Common myeloid progenitor, CD34-positive (primary cell): ENCODE results near the gene NPAS3.

Source experiments
- CTCF ChIA-PET: fragments of 350-600 bp; sonication (Branson Sonifier 250); formaldehyde crosslinking; loops from one replicate; lab custom pipeline; 2021; ENCODE audit warnings: antibody characterized with exemption; lab: Charles Lee
- POLR2A ChIA-PET: fragments of 350-600 bp; sonication (Branson Sonifier 250); formaldehyde crosslinking; loops from one replicate; lab custom pipeline; 2021; ENCODE audit warnings: antibody characterized with exemption; lab: Charles Lee
- DNase-seq, 3 donors: peaks; one replicate each; pipeline versions ENCODE4 v3.0.0 to v3.0.0-alpha.2; 2013
- H3K27ac ChIP-seq, 2 experiments: 1 replicate in 1 of 2; 2 replicates in 1 of 2; pipeline ENCODE4 v1.7.0; 2013; ENCODE audit warnings: inconsistent platforms in 2 of 2, low read length in 2 of 2, mild to moderate bottlenecking in 2 of 2, low read depth in 1 of 2, moderate library complexity in 1 of 2; ENCODE audit not compliant: severe bottlenecking in 2 of 2, insufficient read depth in 1 of 2, poor library complexity in 1 of 2
- H3K27me3 ChIP-seq, 5 experiments: replicated peaks in 2 of 5; 1 replicate in 3 of 5; 2 replicates in 2 of 5; pipeline versions ENCODE4 v1.6.1 to v1.7.0; 2013; ENCODE audit warnings: low read length in 4 of 5, mild to moderate bottlenecking in 2 of 5, moderate library complexity in 2 of 5, inconsistent platforms in 1 of 5; ENCODE audit not compliant: insufficient read depth in 5 of 5, control insufficient read depth in 4 of 5
- H3K36me3 ChIP-seq, 4 experiments: 1 replicate in 2 of 4; 2 replicates in 2 of 4; pipeline versions ENCODE4 v1.6.1 to v1.7.0; 2013; ENCODE audit warnings: low read length in 3 of 4, control low read depth in 1 of 4, mild to moderate bottlenecking in 1 of 4; ENCODE audit not compliant: control insufficient read depth in 4 of 4, insufficient read depth in 4 of 4
- H3K4me1 ChIP-seq, 4 experiments: 1 replicate in 3 of 4; 2 replicates in 1 of 4; pipeline versions ENCODE4 v1.6.1 to v1.7.1; 2013; ENCODE audit warnings: low read length in 3 of 4, mild to moderate bottlenecking in 3 of 4, control low read depth in 1 of 4, inconsistent platforms in 1 of 4, moderate library complexity in 1 of 4; ENCODE audit not compliant: control insufficient read depth in 4 of 4, insufficient read depth in 4 of 4; ENCODE audit errors: control extremely low read depth in 1 of 4
- H3K4me3 ChIP-seq, 7 experiments: 1 replicate in 4 of 7; 2 replicates in 3 of 7; pipeline versions ENCODE4 v1.5.1 to v1.7.0; 2013; ENCODE audit warnings: mild to moderate bottlenecking in 7 of 7, low read length in 6 of 7, moderate library complexity in 6 of 7, inconsistent platforms in 2 of 7, low read depth in 2 of 7, control low read depth in 1 of 7; ENCODE audit not compliant: insufficient read depth in 4 of 7, control insufficient read depth in 1 of 7; ENCODE audit errors: extremely low read depth in 1 of 7
- H3K9me3 ChIP-seq, 5 experiments: 1 replicate in 4 of 5; 2 replicates in 1 of 5; pipeline versions ENCODE4 v1.6.1 to v1.7.1; 2013; ENCODE audit warnings: low read length in 4 of 5, mild to moderate bottlenecking in 2 of 5, inconsistent platforms in 1 of 5, low read depth in 1 of 5, moderate library complexity in 1 of 5; ENCODE audit not compliant: control insufficient read depth in 4 of 5, insufficient read depth in 2 of 5; ENCODE audit errors: control extremely low read depth in 1 of 5
- WGBS: methylation state at CpG from one replicate; pipeline ENCODE4 v1.1.5; 2013; ENCODE audit not compliant: insufficient coverage; 5-methylcytosine and 5-hydroxymethylcytosine counted together

The NPAS3 gene

DNA sequence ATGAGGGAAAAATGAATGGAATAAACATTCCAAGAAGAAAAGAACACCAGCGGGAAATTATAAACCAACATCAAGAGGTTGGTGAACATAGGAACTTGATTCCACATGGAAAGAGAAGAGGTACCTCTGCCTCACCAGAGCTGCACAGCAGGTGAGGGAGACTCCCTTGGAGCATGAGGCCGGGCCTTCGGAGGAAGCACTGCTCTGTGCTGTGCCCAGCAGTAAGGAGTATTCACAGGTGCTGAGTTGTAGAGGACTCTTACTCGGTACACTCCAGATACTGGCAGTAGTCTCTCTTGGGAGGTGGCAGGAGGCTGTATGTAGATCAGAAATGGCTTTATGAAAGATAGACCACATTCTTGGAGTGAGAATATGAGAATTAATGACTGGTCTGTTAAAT is 76.0 kb downstream of the NPAS3 start:
- Histone ChIP-seq H3K9me3 (no peaks in the 10 kb centered on the region), H3K4me3 (no peak overlapping the region), H3K36me3 (no peaks in the 10 kb centered on the region), H3K27me3 (no peaks in the 10 kb centered on the region), H3K4me1 (no peaks in the 10 kb centered on the region), H3K27ac (no peak overlapping the region)
- no peak for DNase-seq
- ChIA-PET POLR2A (no interaction called here), CTCF (no interaction called here)
- 96% methylated on average over 4 of the region's 4 CpGs for WGBS

DNA sequence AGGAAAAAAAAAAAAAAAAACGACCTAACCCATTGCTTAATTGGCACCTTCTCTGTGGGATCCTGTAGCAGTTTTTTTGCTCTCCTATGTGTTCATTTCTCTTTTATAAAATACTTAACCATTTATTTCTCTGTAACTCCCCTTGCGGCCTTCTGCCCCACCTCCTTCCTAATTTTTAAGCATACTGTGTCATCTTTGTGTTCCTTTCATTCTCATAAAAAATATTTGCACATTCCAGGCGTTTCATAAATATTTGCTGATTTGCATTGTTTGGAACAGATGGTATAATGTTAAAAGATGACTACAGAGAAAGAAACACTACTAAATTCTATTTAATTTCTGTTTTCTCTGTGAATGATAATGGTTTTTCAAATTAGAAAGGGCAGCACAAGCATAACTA is 77.9 kb downstream of the NPAS3 start:
- POLR2A ChIA-PET = no interaction called here

DNA sequence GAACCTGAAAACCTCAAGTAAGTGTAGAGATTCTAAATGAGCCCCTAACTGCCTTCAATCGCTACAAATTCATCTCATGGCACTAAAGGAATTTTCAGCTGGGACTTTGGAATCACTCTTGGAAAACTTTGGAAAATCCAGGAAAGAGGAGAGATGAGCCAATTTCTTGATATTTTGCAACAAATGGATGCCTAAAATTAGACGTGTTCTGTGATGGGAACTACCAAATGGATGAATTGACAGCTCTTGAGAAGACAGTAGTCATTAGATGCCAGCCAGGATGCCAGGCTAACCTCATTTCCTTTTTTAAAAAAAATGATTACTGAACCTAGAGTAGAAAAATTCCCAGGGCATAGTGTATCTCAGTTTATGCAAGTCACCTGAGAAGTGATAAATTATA is 78.3 kb downstream of the NPAS3 start:
- CTCF ChIA-PET = no interaction called here
- H3K4me3 ChIP-seq = no peak overlapping the region
- DNase-seq = no peak
- H3K36me3 ChIP-seq = no peaks in the 10 kb centered on the region
- H3K4me1 ChIP-seq = no peaks in the 10 kb centered on the region
- POLR2A ChIA-PET = no interaction called here
- H3K27ac ChIP-seq = no peak overlapping the region
- no peaks in the 10 kb centered on the region for H3K27me3 ChIP-seq
- no peaks in the 10 kb centered on the region for H3K9me3 ChIP-seq
- WGBS = 84% methylated on average over 2 of the region's 2 CpGs

More for the DNA sequence above, 77.9 kb downstream of the NPAS3 start:
- no peak overlapping the region for H3K27ac ChIP-seq
- no CpG with 5 or more reads among the region's 3 CpGs for WGBS
- DNase-seq = no peak
- H3K9me3 ChIP-seq = no peaks in the 10 kb centered on the region
- no peaks in the 10 kb centered on the region for H3K36me3 ChIP-seq
- H3K4me1 ChIP-seq = no peaks in the 10 kb centered on the region
- no peak overlapping the region for H3K4me3 ChIP-seq
- H3K27me3 ChIP-seq = no peaks in the 10 kb centered on the region
- CTCF ChIA-PET = no interaction called here

DNA sequence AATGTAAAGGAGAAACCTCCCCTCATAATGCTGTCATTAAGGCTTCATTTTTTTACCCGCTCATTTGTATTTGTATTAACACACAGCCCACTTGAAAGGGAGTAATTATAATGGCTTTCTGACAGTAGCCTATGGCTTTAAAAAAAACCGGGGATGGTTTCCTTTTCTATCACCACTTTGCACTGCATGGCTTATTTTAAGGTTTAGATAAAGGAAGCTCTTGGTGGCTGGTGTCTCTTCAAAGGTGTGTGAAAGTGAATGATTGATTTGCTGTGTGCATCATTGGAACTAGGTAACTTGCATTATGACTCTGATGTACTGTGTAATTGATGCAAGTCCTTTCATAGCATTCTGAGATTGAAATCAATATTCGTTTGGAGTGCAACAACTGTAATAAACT is 80.7 kb downstream of the NPAS3 start:
- H3K27ac ChIP-seq = no peak overlapping the region
- H3K36me3 ChIP-seq = no peaks in the 10 kb centered on the region
- H3K4me1 ChIP-seq = no peaks in the 10 kb centered on the region
- WGBS = 100% methylated on average over 1 of the region's 3 CpGs
- no peak for DNase-seq
- no peaks in the 10 kb centered on the region for H3K27me3 ChIP-seq
- ChIA-PET CTCF (no interaction called here), POLR2A (no interaction called here)
- H3K4me3 ChIP-seq = no peak overlapping the region
- no peaks in the 10 kb centered on the region for H3K9me3 ChIP-seq

DNA sequence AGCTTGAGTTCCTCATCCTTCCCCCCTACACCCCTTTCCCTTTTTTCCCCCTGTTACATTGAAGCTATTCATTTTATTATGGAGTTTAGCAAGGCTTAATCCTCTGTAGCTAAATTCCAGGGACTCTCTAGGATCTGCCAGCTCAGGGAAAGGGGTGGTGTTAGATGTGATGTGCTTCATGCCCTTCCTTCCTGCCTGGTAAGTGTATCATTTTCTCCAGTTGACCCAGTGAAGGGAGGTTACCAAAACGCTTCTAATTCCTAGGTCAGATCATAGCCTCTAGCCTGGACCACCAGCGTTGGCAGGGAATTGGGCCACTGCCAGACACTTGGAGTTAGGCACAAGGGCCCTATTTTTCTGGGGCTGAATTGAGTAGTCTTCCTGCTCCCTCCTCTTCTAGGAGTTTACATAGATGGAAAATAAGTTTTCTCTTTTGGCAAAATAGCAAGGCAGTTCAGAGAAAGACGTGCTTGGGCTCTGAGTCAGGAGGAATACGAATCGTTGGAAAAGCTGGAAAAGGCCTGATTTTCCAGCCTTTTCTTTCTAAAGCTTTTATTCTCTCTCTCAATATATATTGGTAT is 88.3 kb downstream of the NPAS3 start:
- CTCF ChIA-PET = no interaction called here
- H3K27ac ChIP-seq = no peak overlapping the region

DNA sequence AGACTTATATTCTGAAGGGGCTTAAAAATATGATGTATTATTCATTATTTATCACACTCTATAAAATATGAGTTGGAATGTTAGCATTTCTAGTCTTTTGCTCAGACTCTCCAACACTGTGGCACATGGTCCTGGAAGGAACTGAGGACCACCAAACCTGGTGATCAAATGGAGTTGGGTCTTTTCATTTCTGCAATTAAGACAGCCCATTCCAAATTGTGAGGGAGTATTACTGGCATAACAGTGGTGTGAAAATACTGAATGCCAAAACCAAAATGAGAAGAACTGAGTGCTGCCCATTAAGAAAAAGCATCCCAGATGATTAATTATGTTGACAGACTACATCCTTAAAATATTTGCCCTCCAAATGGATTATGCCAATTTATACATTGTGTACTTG is 90.8 kb downstream of the NPAS3 start:
- H3K4me1 ChIP-seq = no peaks in the 10 kb centered on the region
- H3K27me3 ChIP-seq = no peaks in the 10 kb centered on the region
- ChIA-PET POLR2A (no interaction called here), CTCF (no interaction called here)
- H3K36me3 ChIP-seq = no peaks in the 10 kb centered on the region
- no peak for DNase-seq
- H3K4me3 ChIP-seq = no peak overlapping the region
- H3K27ac ChIP-seq = no peak overlapping the region
- peaks cover 0 to 5% (median 2%) of the 10 kb centered on the region in 5 experiments for H3K9me3 ChIP-seq

More for the DNA sequence above, 88.3 kb downstream of the NPAS3 start:
- 100% methylated on average over 3 of the region's 5 CpGs for WGBS
- Histone ChIP-seq H3K9me3 (peaks cover 0 to 5% (median 2%) of the 10 kb centered on the region in 5 experiments), H3K27me3 (no peaks in the 10 kb centered on the region), H3K4me1 (no peaks in the 10 kb centered on the region), H3K4me3 (no peak overlapping the region), H3K36me3 (no peaks in the 10 kb centered on the region)
- DNase-seq = no peak
- POLR2A ChIA-PET = no interaction called here

DNA sequence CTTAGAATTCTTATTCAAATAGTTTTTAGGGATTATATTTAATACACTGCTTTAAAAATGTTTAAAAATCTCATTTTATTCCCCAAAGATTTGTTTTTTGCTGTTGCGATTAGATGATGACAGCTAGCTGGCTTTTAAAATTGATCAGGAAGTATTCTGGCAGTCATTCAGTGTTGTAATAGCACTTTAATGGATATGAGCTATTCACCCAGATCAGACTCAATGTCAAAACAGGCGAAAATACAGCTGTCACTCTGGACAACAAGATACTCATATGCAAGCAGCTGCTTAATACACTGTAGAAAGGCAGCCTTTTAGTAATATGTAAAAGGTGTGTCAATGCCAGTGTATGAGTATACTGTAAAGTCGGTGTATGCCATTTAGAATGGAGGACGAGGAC is 91.7 kb downstream of the NPAS3 start:
- ChIA-PET CTCF (no interaction called here), POLR2A (no interaction called here)
- no peak overlapping the region for H3K27ac ChIP-seq
- H3K9me3 ChIP-seq = peaks cover 0 to 5% (median 2%) of the 10 kb centered on the region in 5 experiments
- no peaks in the 10 kb centered on the region for H3K4me1 ChIP-seq
- WGBS = 89% methylated on average over 2 of the region's 4 CpGs
- H3K27me3 ChIP-seq = no peaks in the 10 kb centered on the region
- H3K4me3 ChIP-seq = no peak overlapping the region
- DNase-seq = no peak
- no peaks in the 10 kb centered on the region for H3K36me3 ChIP-seq
